Adrenal gland (tissue), 12 donors: ENCODE data around the gene VPS18. TPM values are rescaled to one million over a fixed set of nuclear protein-coding genes. Genes with fewer than 3 reads are reported as not detected.

Source experiments
- DNase-seq, 7 donors: peaks; one replicate each; pipeline ENCODE4 v3.0.0-alpha.2; 2019 to 2020
- H3K27ac ChIP-seq, 5 donors: fragments of 200-600 bp; sonication (generic) in 4 of 5; 1 replicate in 3 of 5; 2 replicates in 2 of 5; pipeline versions ENCODE4 v1.5.1 to v1.8.0; 2016 to 2020; ENCODE audit warnings: mild to moderate bottlenecking in 1 of 5
- H3K27me3 ChIP-seq: fragments of 200-600 bp; 2 replicates; pipeline ENCODE4 v1.8.0; 2021
- H3K36me3 ChIP-seq, 2 donors: fragments of 200-600 bp; replicated peaks in 1 of 2; 1 replicate in 1 of 2; 2 replicates in 1 of 2; pipeline versions ENCODE4 v1.5.1 to v1.8.0; 2018 to 2022
- H3K4me1 ChIP-seq, 2 donors: fragments of 200-600 bp; replicated peaks in 1 of 2; 1 replicate in 1 of 2; 2 replicates in 1 of 2; pipeline versions ENCODE4 v1.5.1 to v1.8.0; 2018 to 2021
- H3K4me3 ChIP-seq, 4 donors: fragments of 200-600 bp; sonication (generic) in 3 of 4; one replicate each; pipeline ENCODE4 v1.5.1; 2016 to 2018
- H3K9me3 ChIP-seq, 3 donors: fragments of 200-600 bp; sonication (generic) in 1 of 3; replicated peaks in 1 of 3; 1 replicate in 2 of 3; 2 replicates in 1 of 3; pipeline versions ENCODE4 v1.5.1 to v1.8.0; 2016 to 2021
- CTCF ChIP-seq, 6 experiments: fragments of 450-650 bp in 4 of 6; fragments of 200-600 bp in 2 of 6; sonication (generic) in 1 of 6; IDR thresholded peaks; 1 replicate in 5 of 6; 2 replicates in 1 of 6; pipeline versions ENCODE4 v1.5.1 to v1.8.0; 2016 to 2021; ENCODE audit warnings: antibody characterized with exemption in 6 of 6, mild to moderate bottlenecking in 2 of 6, moderate library complexity in 1 of 6
- POLR2A ChIP-seq, 2 donors: fragments of 450-650 bp; IDR thresholded peaks; one replicate each; pipeline ENCODE4 v1.6.1; 2017; ENCODE audit warnings: antibody characterized with exemption in 2 of 2, mild to moderate bottlenecking in 2 of 2, moderate library complexity in 1 of 2
- WGBS, 4 donors: extraction: QIAGEN DNeasy Blood & Tissue Kit in 2 of 4; methylation state at CpG; one replicate each; pipeline versions ENCODE4 v1.1.5 to v1.1.7; 2013 to 2017; 5-methylcytosine and 5-hydroxymethylcytosine counted together
- intact Hi-C, 2 donors: fragments of 100-400 bp; cut with DNase I; formaldehyde crosslinking; loops; one replicate each; pipeline versions ENCODE4 v1.14.1 to v1.15.0; 2022 to 2023
- polyA plus RNA-seq, 3 donors: library from polyadenylated mRNA; stranded (reverse); fragments of 200-250 nt in 2 of 3; fragments of 350-450 nt in 1 of 3; fragmentation: Illumina TruSeq in 1 of 3; extraction: RNeasy Lipid Tissue Mini Kit (QIAGEN cat#74804) in 1 of 3; gene quantifications; one replicate each; pipeline ENCODE4 v1.2.3, GENCODE V29; 2013 to 2014
- total RNA-seq, 9 donors: library from RNA; depleted of rRNA in 4 of 9; stranded (reverse); fragments of >200 nt in 4 of 9; fragments of 120-200 nt in 1 of 9; fragmentation: NEBNext Ultra II Directional in 1 of 9; extraction: Animal tissue kit (Norgen Biotek cat#: 25700) in 1 of 9; gene quantifications; one replicate each; pipeline versions ENCODE4 v1.1.0 to v1.2.4, GENCODE V29; 2013 to 2023
- donor health status: healthy with polysubstance abuse.
- donor health status: Bipolar disorder and iron deficiency.
- donor health status: DM: yes; HTN: yes; CAD: no.
- donor health status: DM: no; HTN: no; CAD: no.
- donor health status: DM: no; HTN: no; CAD: no.
- donor health status: DM: yes; HTN: yes; CAD: no.

Gene VPS18
- total and polyA plus RNA-seq, 12 donors = 8.9 to 43.4 (median 30.0) TPM

GRCh38 chr15:40909662-40910630 is 15.7 kb downstream of the VPS18 start:
- peak; percentile 78 to 94 (median 89) for DNase-seq
- H3K4me1 ChIP-seq = peaks cover 24 to 38% of the 10 kb centered on the region in 2 donors
- no peaks in the 10 kb centered on the region for H3K36me3 ChIP-seq
- no peaks in the 10 kb centered on the region for H3K27me3 ChIP-seq
- H3K4me3 ChIP-seq = no peak overlapping the region
- WGBS, 4 donors = 55 to 69% (median 58%) methylated on average over 14 to 17 of the region's 17 CpGs
- H3K9me3 ChIP-seq = no peaks in the 10 kb centered on the region
- intact Hi-C loops = loop anchor here (5.0 kb wide), 2 partner anchors 32 to 112 kb away; no protein-coding TSS in a partner anchor
- TF ChIP-seq POLR2A (IDR thresholded peaks at IDR 0.05) = no peak
- no peak for TF ChIP-seq CTCF (IDR thresholded peaks at IDR 0.05)
- peak overlapping the region in 2 of 5 donors; percentile 54 to 64 for H3K27ac ChIP-seq

- no peaks in the 10 kb centered on the region for H3K9me3 ChIP-seq
- 51 to 68% (median 64%) methylated on average over 4 to 7 of the region's 7 CpGs for WGBS, 4 donors
- no peak for TF ChIP-seq POLR2A (IDR thresholded peaks at IDR 0.05)
- TF ChIP-seq CTCF (IDR thresholded peaks at IDR 0.05) = no peak
- H3K27me3 ChIP-seq = no peaks in the 10 kb centered on the region
- H3K4me1 ChIP-seq = peaks cover 18 to 31% of the 10 kb centered on the region in 2 donors
- DNase-seq = no peak
- no peaks in the 10 kb centered on the region for H3K36me3 ChIP-seq
- no peak overlapping the region for H3K4me3 ChIP-seq
- no peak overlapping the region for H3K27ac ChIP-seq
- intact Hi-C loops = no loop called here
Observed at GRCh38 chr15:40911141-40911540, 16.9 kb downstream of the VPS18 start.

DNA sequence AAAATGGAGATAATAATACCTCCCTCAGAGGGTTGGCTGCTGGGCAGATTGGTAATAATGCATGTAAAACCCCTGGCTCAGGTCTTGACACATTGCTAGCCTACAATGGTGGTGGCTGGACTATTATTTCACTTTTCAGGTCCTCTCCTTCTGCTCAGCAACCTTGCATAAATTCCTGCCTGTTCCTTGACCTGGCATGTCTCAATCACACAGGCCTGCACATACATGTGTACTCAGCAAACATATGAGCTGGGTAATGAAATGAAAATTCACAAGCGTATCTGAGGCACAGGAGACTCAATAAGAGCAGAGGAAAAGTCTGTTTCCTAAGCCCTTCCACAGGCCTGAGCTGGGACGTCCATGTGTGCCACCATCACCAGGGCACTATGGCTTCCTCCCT is 17.4 kb downstream of the VPS18 start:
- H3K9me3 ChIP-seq = no peaks in the 10 kb centered on the region
- DNase-seq = no peak
- H3K36me3 ChIP-seq = no peaks in the 10 kb centered on the region
- peaks cover 13 to 26% of the 10 kb centered on the region in 2 donors for H3K4me1 ChIP-seq
- no peak overlapping the region for H3K27ac ChIP-seq
- intact Hi-C loops = no loop called here
- WGBS, 4 donors = 90 to 100% (median 96%) methylated on average over 2 of the region's 2 CpGs
- H3K27me3 ChIP-seq = no peaks in the 10 kb centered on the region
- TF ChIP-seq CTCF (IDR thresholded peaks at IDR 0.05) (no peak), POLR2A (IDR thresholded peaks at IDR 0.05) (no peak)
- no peak overlapping the region for H3K4me3 ChIP-seq

DNA sequence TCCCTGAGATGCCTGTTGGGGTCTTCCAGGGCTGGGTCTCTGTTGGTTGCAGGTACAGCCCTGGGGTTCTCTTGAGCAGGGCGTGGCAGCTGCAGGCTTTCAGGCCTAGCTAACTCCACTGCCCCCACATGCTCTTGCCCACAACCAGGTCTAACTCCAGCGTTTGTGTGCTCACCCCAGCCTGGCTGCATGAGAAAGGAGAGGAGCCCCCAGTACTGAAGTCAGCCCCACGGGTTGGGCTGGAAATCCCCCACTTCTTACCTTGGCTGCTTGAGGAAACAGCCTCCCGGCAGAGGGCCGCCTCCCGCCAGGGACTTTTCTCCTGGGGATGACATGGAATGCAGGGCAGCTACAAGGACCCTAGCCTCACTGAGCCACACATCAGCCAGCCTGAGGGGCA is 18.2 kb downstream of the VPS18 start:
- H3K4me1 ChIP-seq = peaks cover 8 to 18% of the 10 kb centered on the region in 2 donors
- H3K36me3 ChIP-seq = no peaks in the 10 kb centered on the region
- no peak overlapping the region for H3K4me3 ChIP-seq
- WGBS, 4 donors = 78 to 100% (median 85%) methylated on average over 1 to 6 of the region's 6 CpGs
- H3K9me3 ChIP-seq = no peaks in the 10 kb centered on the region
- no peak for DNase-seq
- no peak overlapping the region for H3K27ac ChIP-seq
- H3K27me3 ChIP-seq = no peaks in the 10 kb centered on the region
- TF ChIP-seq CTCF (IDR thresholded peaks at IDR 0.05) = no peak
- no peak for TF ChIP-seq POLR2A (IDR thresholded peaks at IDR 0.05)
- intact Hi-C loops = no loop called here
